AG04450 (cell line): ENCODE results near the gene IL17C. TPM values are rescaled to one million over a fixed set of nuclear protein-coding genes. Genes with fewer than 3 reads are reported as not detected.
"Not testable (repeated sequence)": the region's sequence is repeated elsewhere in the genome, so short reads cannot be mapped to it uniquely, and the experiment has no call there.

Experiments
- CTCF ChIA-PET: fragments of 300-600, 350-600 bp; formaldehyde crosslinking; extraction: SDS; loops from one replicate; lab custom pipeline; 2022; ENCODE audit warnings: antibody characterized with exemption, inconsistent platforms; lab: Charles Lee
- POLR2A ChIA-PET: fragments of 350-600 bp; formaldehyde crosslinking; extraction: SDS; loops from one replicate; lab custom pipeline; 2021; ENCODE audit warnings: antibody characterized with exemption, inconsistent platforms; lab: Yijun Ruan, JAX
- DNase-seq: peaks from one replicate; pipeline ENCODE4 v3.0.0-alpha.2; 2011; ENCODE audit warnings: low read depth, low spot score
- H3K27ac ChIP-seq: one replicate; pipeline ENCODE4 v1.5.1; 2012; ENCODE audit warnings: low read depth, low read length, control low read depth
- H3K27me3 ChIP-seq: one replicate; pipeline ENCODE4 v1.6.0; 2012; ENCODE audit warnings: low read length; ENCODE audit not compliant: control insufficient read depth, insufficient read depth
- H3K4me3 ChIP-seq: 2 replicates; pipeline ENCODE4 v1.5.1; 2011; ENCODE audit warnings: mild to moderate bottlenecking, low read depth, low read length, control low read depth
- H3K9me3 ChIP-seq: 2 replicates; pipeline ENCODE4 v1.5.1; 2012; ENCODE audit warnings: low read length; ENCODE audit not compliant: control insufficient read depth, insufficient read depth
- CTCF ChIP-seq: IDR thresholded peaks from 2 replicates; pipeline ENCODE4 v1.5.1; 2011; ENCODE audit warnings: low read depth, low read length, control low read depth, inconsistent platforms
- polyA plus RNA-seq: library from polyadenylated mRNA; depleted of rRNA; stranded (reverse); fragments of >200 nt; gene quantifications from 2 replicates; pipeline ENCODE4 v1.2.3, GENCODE V29; 2011

IL17C gene
- polyA plus RNA-seq, 1 experiment, result not detected

GRCh38 chr16:88608076-88608475 is 30.3 kb upstream of the IL17C start:
- no peaks in the 10 kb centered on the region for H3K27me3 ChIP-seq
- H3K4me3 ChIP-seq, result no peak overlapping the region
- ChIA-PET CTCF (no interaction called here), POLR2A (no interaction called here)
- no peaks in the 10 kb centered on the region for H3K9me3 ChIP-seq
- TF ChIP-seq CTCF, result no peak
- no peak for DNase-seq
- no peak overlapping the region for H3K27ac ChIP-seq

GRCh38 chr16:88609426-88609825 is 28.9 kb upstream of the IL17C start:
- H3K4me3 ChIP-seq, POLR2A ChIA-PET, H3K9me3 ChIP-seq, H3K27ac ChIP-seq, CTCF ChIA-PET, H3K27me3 ChIP-seq, DNase-seq: not testable (repeated sequence)

GRCh38 chr16:88610080-88610479 is 28.3 kb upstream of the IL17C start:
- POLR2A ChIA-PET, result no interaction called here
- H3K27ac ChIP-seq, result no peak overlapping the region
- no peak for DNase-seq
- CTCF ChIA-PET, result no interaction called here
- H3K9me3 ChIP-seq, result no peaks in the 10 kb centered on the region
- TF ChIP-seq CTCF, result peak; percentile 24
- no peak overlapping the region for H3K4me3 ChIP-seq
- H3K27me3 ChIP-seq, result no peaks in the 10 kb centered on the region

- Histone ChIP-seq H3K27me3 (no peaks in the 10 kb centered on the region), H3K9me3 (no peaks in the 10 kb centered on the region), H3K27ac (no peak overlapping the region), H3K4me3 (no peak overlapping the region)
- CTCF ChIA-PET, result no interaction called here
- no peak for DNase-seq
- POLR2A ChIA-PET, result no interaction called here
- no peak for TF ChIP-seq CTCF
Observed at GRCh38 chr16:88610909-88611812, 27.2 kb upstream of the IL17C start.

GRCh38 chr16:88613293-88613692 is 25.1 kb upstream of the IL17C start:
- Histone ChIP-seq H3K27me3 (no peaks in the 10 kb centered on the region), H3K4me3 (no peak overlapping the region), H3K27ac (no peak overlapping the region), H3K9me3 (no peaks in the 10 kb centered on the region)
- ChIA-PET CTCF (no interaction called here), POLR2A (no interaction called here)
- DNase-seq, result no peak
- TF ChIP-seq CTCF, result no peak
